Keratinocyte (primary cell): Measurements from ENCODE around the gene VPS8. TPM values are rescaled to one million over a fixed set of nuclear protein-coding genes. Genes with fewer than 3 reads are reported as not detected.
A peak's percentile ranks its signal among the peaks of the same experiment; 100 is the strongest.

Experiments
- DNase-seq: peaks from one replicate; pipeline ENCODE4 v3.0.0-alpha.2; 2011; ENCODE audit warnings: low read depth, missing footprints, low spot score
- FAIRE-seq: peaks from 2 replicates; lab custom pipeline; 2011; peaks lifted over from hg19 to GRCh38; lab: Jason Lieb, UNC
- H2AFZ ChIP-seq: 2 replicates; pipeline ENCODE4 v1.6.0; 2012; ENCODE audit warnings: low read length, control low read depth, inconsistent platforms; ENCODE audit not compliant: control insufficient read depth
- H3K27ac ChIP-seq: 2 replicates; pipeline ENCODE4 v1.5.1; 2011; ENCODE audit warnings: low read length; ENCODE audit not compliant: control insufficient read depth, insufficient read depth
- H3K27me3 ChIP-seq: 3 replicates; pipeline ENCODE4 v1.6.0; 2011; ENCODE audit warnings: low read length; ENCODE audit not compliant: control insufficient read depth, insufficient read depth; ENCODE audit errors: extremely low read depth
- H3K36me3 ChIP-seq, 2 experiments: 2 replicates in 1 of 2; 3 replicates in 1 of 2; pipeline ENCODE4 v1.5.1; 2011; ENCODE audit warnings: low read length in 2 of 2, mild to moderate bottlenecking in 1 of 2; ENCODE audit not compliant: control insufficient read depth in 2 of 2, insufficient read depth in 2 of 2; ENCODE audit errors: extremely low read depth in 1 of 2
- H3K4me1 ChIP-seq: 3 replicates; pipeline ENCODE4 v1.5.1; 2011; ENCODE audit warnings: low read length; ENCODE audit not compliant: control insufficient read depth, insufficient read depth; ENCODE audit errors: extremely low read depth
- H3K4me2 ChIP-seq: 3 replicates; pipeline ENCODE4 v1.6.0; 2011; ENCODE audit warnings: low read depth, low read length; ENCODE audit not compliant: control insufficient read depth, insufficient read depth; ENCODE audit errors: extremely low read depth
- H3K4me3 ChIP-seq, 3 experiments: fragments of 200-600 bp in 1 of 3; sonication (generic) in 1 of 3; 2 replicates in 2 of 3; 3 replicates in 1 of 3; pipeline ENCODE4 v1.5.1; 2011 to 2016; ENCODE audit warnings: low read length in 3 of 3, mild to moderate bottlenecking in 3 of 3, control low read depth in 2 of 3, inconsistent platforms in 1 of 3, low read depth in 1 of 3, mixed read lengths in 1 of 3, mixed run types in 1 of 3, moderate library complexity in 1 of 3; ENCODE audit not compliant: control insufficient read depth in 2 of 3, insufficient read depth in 2 of 3; ENCODE audit errors: extremely low read depth in 1 of 3
- H3K79me2 ChIP-seq: 2 replicates; pipeline ENCODE4 v1.6.0; 2012; ENCODE audit warnings: low read length; ENCODE audit not compliant: control insufficient read depth, insufficient read depth
- H3K9ac ChIP-seq: 3 replicates; pipeline ENCODE4 v1.6.0; 2011; ENCODE audit warnings: low read length; ENCODE audit not compliant: control insufficient read depth, insufficient read depth; ENCODE audit errors: extremely low read depth
- H3K9me1 ChIP-seq: 3 replicates; pipeline ENCODE4 v1.6.0; 2011; ENCODE audit warnings: low read length; ENCODE audit not compliant: control insufficient read depth, insufficient read depth; ENCODE audit errors: extremely low read depth
- H3K9me3 ChIP-seq: 2 replicates; pipeline ENCODE4 v1.5.1; 2012; ENCODE audit warnings: low read depth, low read length; ENCODE audit not compliant: control insufficient read depth
- H4K20me1 ChIP-seq: 3 replicates; pipeline ENCODE4 v1.6.0; 2011; ENCODE audit warnings: low read length; ENCODE audit not compliant: control insufficient read depth, insufficient read depth; ENCODE audit errors: extremely low read depth
- CTCF ChIP-seq, 3 experiments: IDR thresholded peaks in 1 of 3; conservative IDR thresholded peaks in 1 of 3; optimal IDR thresholded peaks in 1 of 3; 2 replicates in 2 of 3; 3 replicates in 1 of 3; pipeline versions ENCODE3 to v1.5.1; 2011; ENCODE audit warnings: low read length in 3 of 3, mild to moderate bottlenecking in 3 of 3, moderate library complexity in 2 of 3, control low read depth in 1 of 3, inconsistent platforms in 1 of 3; ENCODE audit not compliant: insufficient read depth in 2 of 3; ENCODE audit errors: extremely low read depth in 1 of 3
- EZH2 ChIP-seq: IDR thresholded peaks from one replicate; pipeline ENCODE4 v1.6.1; 2012; ENCODE audit warnings: inconsistent platforms, mild to moderate bottlenecking, low read length, moderate library complexity
- dilution Hi-C: fragments of 300-500 bp; cut with MboI; formaldehyde crosslinking; loops from one replicate; pipeline ENCODE4 v1.7.0; 2020; ENCODE audit warnings: low sequenced_read_pairs; ENCODE audit not compliant: extremely low pct_ligation_motif_present
- polyA plus RNA-seq, 5 experiments: library from polyadenylated mRNA; depleted of rRNA in 3 of 5; stranded (reverse) in 3 of 5; stranded (forward) in 1 of 5; unstranded in 1 of 5; fragments of >200 nt; gene quantifications; 1 replicate in 1 of 5; 2 replicates in 3 of 5; 3 replicates in 1 of 5; pipeline versions ENCODE4 v1.2.1 to v1.2.3, GENCODE V29; 2011 to 2012; ENCODE audit warnings: missing spikeins in 2 of 5, low read depth in 1 of 5, low replicate concordance in 1 of 5

Gene VPS8
- polyA plus RNA-seq, 1 donor (not counting 4 experiments of a cell fraction or from before 2014, with no cell fraction given): 28.4 TPM

- Histone ChIP-seq H3K9me3 (no peaks in the 10 kb centered on the region), H3K4me3 (peak overlapping the region; percentile 88 to 98 (median 97)), H2AFZ (peak overlapping the region; percentile 98), H3K36me3 (peaks cover 0 to 3% of the 10 kb centered on the region in 2 experiments), H3K27me3 (no peaks in the 10 kb centered on the region), H3K4me2 (peak overlapping the region; percentile 91), H3K9me1 (no peaks in the 10 kb centered on the region), H3K27ac (peak overlapping the region; percentile 77), H3K9ac (peak overlapping the region; percentile 83), H4K20me1 (no peaks in the 10 kb centered on the region), H3K4me1 (no peaks in the 10 kb centered on the region), H3K79me2 (peaks cover 26% of the 10 kb centered on the region)
- FAIRE-seq (no peak), DNase-seq (no peak)
- dilution Hi-C loops: no loop called here
- no peak for TF ChIP-seq CTCF (optimal IDR thresholded peaks at IDR 0.05 in 1 of 3, IDR thresholded peaks at IDR 0.05 in 1 of 3, conservative IDR thresholded peaks at IDR 0.05 in 1 of 3; ENCODE audit: extremely low read depth in 1 of 3, insufficient read depth in 2 of 3, low read length in 3 of 3)
- no peak for TF ChIP-seq EZH2
These were observed 686 bp downstream of the VPS8 start for GRCh38 chr3:184812662-184813042.

- no peak overlapping the region for H3K27ac ChIP-seq
- H3K36me3 ChIP-seq: peaks cover 0 to 3% of the 10 kb centered on the region in 2 experiments
- peak overlapping the region; percentile 91 for H3K4me2 ChIP-seq
- H3K9me1 ChIP-seq: no peaks in the 10 kb centered on the region
- DNase-seq: no peak
- FAIRE-seq: no peak
- no peaks in the 10 kb centered on the region for H3K27me3 ChIP-seq
- no peaks in the 10 kb centered on the region for H4K20me1 ChIP-seq
- dilution Hi-C loops: no loop called here
- no peaks in the 10 kb centered on the region for H3K4me1 ChIP-seq
- peak overlapping the region in 1 of 3 experiments; percentile 98 for H3K4me3 ChIP-seq
- peaks cover 26% of the 10 kb centered on the region for H3K79me2 ChIP-seq
- no peaks in the 10 kb centered on the region for H3K9me3 ChIP-seq
- no peak overlapping the region for H2AFZ ChIP-seq
- H3K9ac ChIP-seq: no peak overlapping the region
- TF ChIP-seq CTCF (optimal IDR thresholded peaks at IDR 0.05 in 1 of 3, IDR thresholded peaks at IDR 0.05 in 1 of 3, conservative IDR thresholded peaks at IDR 0.05 in 1 of 3; ENCODE audit: extremely low read depth in 1 of 3, insufficient read depth in 2 of 3, low read length in 3 of 3): no peak
- no peak for TF ChIP-seq EZH2
These were observed 1.4 kb downstream of the VPS8 start for GRCh38 chr3:184813357-184813756.
